GM08714 (cell line): Measurements from ENCODE around the gene NPR3.
"Not testable (repeated sequence)": the region's sequence is repeated elsewhere in the genome, so short reads cannot be mapped to it uniquely, and the experiment has no call there.

Experiments
- H3K4me3 ChIP-seq: fragments of 200-500 bp; sonication (Bioruptor generic); 2 replicates; pipeline ENCODE4 v1.5.1; 2014; ENCODE audit warnings: mild to moderate bottlenecking, low read length, inconsistent platforms
- ZNF274 ChIP-seq: IDR thresholded peaks from 2 replicates; pipeline ENCODE4 v1.6.1; 2012; ENCODE audit warnings: mild to moderate bottlenecking, low read depth, low read length

The NPR3 gene

GRCh38 chr5:32794086-32794485 lies 83.0 kb downstream of the NPR3 start:
- no peak for TF ChIP-seq ZNF274
- H3K4me3 ChIP-seq = no peak overlapping the region

DNA sequence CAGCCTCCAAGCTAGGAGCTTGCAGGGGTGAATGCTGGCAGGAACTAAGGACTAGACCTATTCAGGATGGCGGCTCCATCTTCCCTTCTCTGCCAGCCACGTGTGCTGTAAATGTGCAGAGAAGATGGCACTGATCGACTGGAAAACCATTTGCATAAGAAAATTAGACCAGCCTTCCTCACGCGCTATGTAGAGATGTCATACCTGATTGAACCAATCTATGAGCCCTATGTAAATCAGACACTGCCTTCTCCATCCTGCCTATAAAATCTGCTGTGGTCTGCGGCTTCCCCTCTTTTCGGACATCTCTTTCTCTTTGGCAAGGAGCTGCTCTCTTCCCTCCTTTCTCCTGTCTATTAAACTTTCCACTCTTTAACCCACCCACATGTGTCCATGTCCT lies 91.6 kb downstream of the NPR3 start:
- TF ChIP-seq ZNF274 = no peak
- no peak overlapping the region for H3K4me3 ChIP-seq

- no peak for TF ChIP-seq ZNF274
- no peak overlapping the region for H3K4me3 ChIP-seq
These were observed 92.5 kb downstream of the NPR3 start for GRCh38 chr5:32803656-32804055.

DNA sequence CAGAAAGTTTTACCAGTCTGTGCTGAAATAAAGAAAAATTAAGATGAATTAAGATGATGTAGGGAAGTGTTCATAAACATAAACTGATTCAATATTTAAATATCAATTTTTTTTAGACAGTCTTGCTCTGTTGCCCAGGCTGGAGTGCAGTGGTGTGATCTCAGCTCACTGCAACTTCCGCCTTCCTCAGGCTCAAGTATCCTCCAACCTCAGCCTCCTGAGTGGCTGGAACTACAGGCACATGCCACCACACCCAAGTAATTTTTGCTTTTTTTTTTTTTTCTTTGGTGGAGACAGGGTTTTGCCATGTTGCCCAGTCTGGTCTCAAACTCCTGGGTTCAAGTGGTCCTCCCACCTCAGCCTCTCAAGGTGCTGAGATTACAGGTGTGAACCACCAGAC lies 94.3 kb downstream of the NPR3 start:
- not testable (repeated sequence) for H3K4me3 ChIP-seq

DNA sequence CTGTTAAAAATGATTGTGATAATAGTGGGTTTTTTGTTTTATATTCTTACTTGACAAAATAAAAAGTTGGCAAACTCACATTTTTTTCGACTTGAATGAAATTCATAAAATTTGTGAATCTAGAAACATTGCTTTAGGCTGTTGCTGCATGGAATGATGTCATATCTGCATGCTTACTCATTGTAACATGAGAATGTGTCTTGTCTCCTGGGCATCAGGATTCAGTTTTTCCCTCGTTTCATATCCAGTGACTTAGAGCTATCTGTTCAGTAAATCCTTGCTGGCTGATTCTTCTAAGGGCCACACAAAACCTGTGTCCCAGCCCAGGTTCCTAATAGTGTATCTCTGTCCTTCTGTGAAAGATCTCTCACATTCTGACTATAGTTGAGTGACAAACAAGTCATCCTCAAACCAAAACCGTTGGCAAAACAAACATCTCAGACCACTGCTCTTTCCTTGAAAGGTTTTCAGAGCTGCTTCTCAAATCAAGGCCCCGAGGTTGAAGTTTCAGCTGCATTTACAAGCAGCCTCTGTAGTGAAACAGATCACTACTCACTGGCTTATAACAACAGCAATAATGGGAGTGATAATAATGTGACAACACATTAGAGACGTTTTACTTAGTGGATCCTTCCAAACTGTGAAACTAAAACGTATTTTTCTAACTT lies 95.0 kb downstream of the NPR3 start:
- no peak overlapping the region for H3K4me3 ChIP-seq
- no peak for TF ChIP-seq ZNF274

- no peak overlapping the region for H3K4me3 ChIP-seq
- TF ChIP-seq ZNF274 = no peak
These were observed 97.7 kb downstream of the NPR3 start for GRCh38 chr5:32808783-32809182.

DNA sequence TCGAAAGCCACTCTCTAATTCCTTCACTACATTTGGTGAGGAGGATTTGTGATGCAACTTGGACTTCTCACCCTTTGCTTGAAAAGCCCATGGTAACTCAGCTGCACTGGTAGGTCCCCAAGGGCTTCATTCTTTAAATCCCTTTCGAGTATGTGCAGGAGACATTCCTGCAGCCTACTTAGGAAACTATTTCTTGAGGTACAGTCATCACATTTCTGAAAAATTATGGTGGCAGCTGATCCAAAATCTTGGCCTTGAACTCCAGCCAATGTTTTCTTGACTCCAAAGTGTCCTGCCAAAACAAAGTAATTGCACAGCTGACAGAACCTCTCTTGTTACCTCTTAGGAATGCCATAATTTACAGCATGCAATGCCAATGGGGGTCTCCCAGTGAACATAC lies 99.7 kb downstream of the NPR3 start:
- TF ChIP-seq ZNF274 = no peak
- H3K4me3 ChIP-seq = no peak overlapping the region

DNA sequence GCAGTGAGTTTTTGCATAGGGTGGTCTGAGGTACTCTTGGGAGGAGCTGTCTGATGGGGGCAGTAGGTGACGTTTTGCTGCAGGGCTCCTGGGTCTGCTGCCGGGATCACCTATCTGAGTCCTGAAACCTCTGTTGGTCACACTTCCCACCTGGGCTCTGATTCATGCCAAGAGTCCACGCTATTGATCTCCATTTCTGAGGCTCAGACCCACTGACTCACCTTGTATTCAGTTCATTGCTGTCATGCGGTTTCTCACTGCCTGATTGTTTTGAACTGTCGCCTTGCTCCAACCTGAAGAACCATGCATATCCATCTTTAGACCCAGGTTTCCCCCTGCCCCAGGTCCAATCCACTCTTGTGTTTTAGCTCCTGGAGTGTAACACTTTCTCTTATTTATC lies 101.3 kb downstream of the NPR3 start:
- no peak overlapping the region for H3K4me3 ChIP-seq
- no peak for TF ChIP-seq ZNF274

GRCh38 chr5:32814141-32814540 lies 103.0 kb downstream of the NPR3 start:
- no peak overlapping the region for H3K4me3 ChIP-seq
- no peak for TF ChIP-seq ZNF274

- H3K4me3 ChIP-seq = no peak overlapping the region
- TF ChIP-seq ZNF274 = no peak
These were observed 103.5 kb downstream of the NPR3 start for GRCh38 chr5:32814620-32815019.

- TF ChIP-seq ZNF274 = no peak
These were observed 116.9 kb downstream of the NPR3 start for GRCh38 chr5:32827981-32828380.

DNA sequence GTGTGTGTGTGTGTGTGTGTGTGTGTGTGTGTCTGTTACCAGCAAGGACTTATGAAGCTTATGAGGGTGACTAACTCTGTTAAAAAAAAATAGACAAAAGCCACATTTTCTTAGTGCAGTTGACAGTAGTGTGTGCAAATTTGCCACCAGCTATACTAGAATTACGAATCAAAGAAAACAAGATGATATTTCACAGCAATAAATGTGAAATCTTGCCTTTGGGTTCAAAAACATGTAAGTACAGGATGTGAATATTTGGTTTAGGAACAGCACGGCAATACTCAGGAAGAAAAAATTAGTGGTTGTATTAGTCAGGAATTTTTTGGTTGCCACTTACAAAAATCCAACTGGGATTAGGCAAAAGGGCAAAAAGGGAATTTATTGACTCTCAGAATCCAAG lies 117.4 kb downstream of the NPR3 start:
- H3K4me3 ChIP-seq = no peak overlapping the region
- no peak for TF ChIP-seq ZNF274

More at GRCh38 chr5:32827981-32828380, 116.9 kb downstream of the NPR3 start:
- H3K4me3 ChIP-seq = no peak overlapping the region

DNA sequence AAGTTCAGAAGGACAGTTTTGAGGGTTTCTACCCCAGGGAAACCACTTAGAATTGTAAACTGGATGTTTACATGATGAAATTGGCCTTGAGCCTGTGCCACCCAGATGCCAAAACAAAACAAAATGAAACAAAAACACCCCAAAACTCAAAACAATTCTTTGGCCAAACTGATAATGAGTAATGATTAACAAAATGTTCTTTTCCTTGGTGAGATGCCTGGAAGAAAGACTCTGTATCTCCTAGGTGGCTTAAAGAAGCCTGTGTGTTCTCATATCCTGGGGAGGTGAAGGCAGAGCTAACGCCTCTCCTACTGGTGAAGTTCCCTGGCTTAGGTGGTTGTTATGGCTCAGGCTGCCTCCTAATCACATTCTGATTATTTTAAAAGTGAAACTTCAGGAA lies 120.5 kb downstream of the NPR3 start:
- no peak for TF ChIP-seq ZNF274
- H3K4me3 ChIP-seq = no peak overlapping the region

GRCh38 chr5:32833127-32833526 lies 122.0 kb downstream of the NPR3 start:
- no peak for TF ChIP-seq ZNF274
- no peak overlapping the region for H3K4me3 ChIP-seq

DNA sequence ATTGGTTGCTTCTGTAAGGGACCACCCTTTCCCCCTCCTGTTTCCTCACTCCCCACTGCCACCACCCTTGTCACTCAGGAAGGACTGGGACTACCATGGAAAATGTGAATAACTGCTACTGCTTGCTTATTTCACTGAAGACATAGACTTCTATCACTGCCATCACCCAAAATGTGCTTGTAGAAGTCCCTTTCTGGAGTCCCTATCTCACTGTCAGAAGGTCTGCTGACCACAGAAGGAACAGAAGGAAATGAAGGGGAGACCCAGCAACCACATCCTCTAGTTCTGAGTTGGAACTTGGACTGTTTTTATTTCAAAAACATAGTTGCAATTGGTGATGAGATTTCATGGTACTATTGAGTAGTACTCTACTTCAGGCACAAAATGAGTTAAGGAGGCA lies 122.5 kb downstream of the NPR3 start:
- no peak for TF ChIP-seq ZNF274
- no peak overlapping the region for H3K4me3 ChIP-seq

GRCh38 chr5:32834251-32834650 lies 123.1 kb downstream of the NPR3 start:
- TF ChIP-seq ZNF274 = no peak
- no peak overlapping the region for H3K4me3 ChIP-seq

DNA sequence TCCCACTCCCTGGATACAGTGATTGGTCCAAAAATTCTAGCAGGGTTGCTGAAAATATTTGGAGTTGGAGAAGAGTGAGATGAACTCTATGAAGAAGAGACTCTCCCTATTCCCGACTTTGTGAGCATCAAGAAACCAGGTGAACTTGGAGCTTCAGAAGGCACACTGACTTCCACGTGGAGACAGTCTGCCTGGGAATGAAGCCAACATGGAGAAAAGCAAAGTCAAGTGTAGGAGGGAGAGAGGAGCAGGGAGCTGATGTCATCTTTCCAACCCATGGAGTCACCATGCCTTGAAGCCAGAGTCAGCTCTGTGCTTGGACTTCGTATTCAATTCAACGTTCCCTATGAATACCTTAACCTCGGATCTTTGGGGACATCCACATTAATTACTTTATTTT lies 125.1 kb downstream of the NPR3 start:
- H3K4me3 ChIP-seq = no peak overlapping the region
- no peak for TF ChIP-seq ZNF274
